Type B pancreatic cell (in vitro differentiated cells): ENCODE results near the gene PLBD2. TPM values are rescaled to one million over a fixed set of nuclear protein-coding genes. Genes with fewer than 3 reads are reported as not detected.

ENCODE experiments used
- DNase-seq: peaks from one replicate; pipeline ENCODE4 v3.0.0; 2021; ENCODE audit warnings: mixed read lengths; ENCODE audit not compliant: unreplicated experiment; ENCODE audit errors: extremely low spot score
- H3K27ac Mint-ChIP-seq: 2 replicates; pipeline ENCODE4 v1.8.0; 2021; ENCODE audit warnings: mild to moderate bottlenecking, mixed read lengths
- H3K27me3 Mint-ChIP-seq: 2 replicates; pipeline ENCODE4 v1.8.0; 2021; ENCODE audit warnings: mixed read lengths
- H3K36me3 Mint-ChIP-seq: 2 replicates; pipeline ENCODE4 v1.8.0; 2021; ENCODE audit warnings: mixed read lengths
- H3K4me1 Mint-ChIP-seq: one replicate; pipeline ENCODE4 v1.8.0; 2021; ENCODE audit warnings: mixed read lengths; ENCODE audit not compliant: unreplicated experiment
- H3K4me3 Mint-ChIP-seq: 2 replicates; pipeline ENCODE4 v1.8.0; 2021; ENCODE audit warnings: mild to moderate bottlenecking, mixed read lengths
- H3K9me3 Mint-ChIP-seq: 2 replicates; pipeline ENCODE4 v1.8.0; 2021; ENCODE audit warnings: mixed read lengths
- total RNA-seq: library from RNA; stranded (reverse); gene quantifications from 2 replicates; pipeline ENCODE4 v1.2.1, GENCODE V29; 2021; ENCODE audit warnings: low replicate concordance
- TF ChIP-seq, protein P1 (sequence below): fragments of 200-600 bp; sonication (generic); conservative IDR thresholded peaks from 2 replicates; pipeline ENCODE4 v1.5.0; 2021; ENCODE audit warnings: antibody characterized with exemption, mild to moderate bottlenecking

The PLBD2 gene
- total RNA-seq, 1 donor from 2014 or later = 39.0 TPM

DNA sequence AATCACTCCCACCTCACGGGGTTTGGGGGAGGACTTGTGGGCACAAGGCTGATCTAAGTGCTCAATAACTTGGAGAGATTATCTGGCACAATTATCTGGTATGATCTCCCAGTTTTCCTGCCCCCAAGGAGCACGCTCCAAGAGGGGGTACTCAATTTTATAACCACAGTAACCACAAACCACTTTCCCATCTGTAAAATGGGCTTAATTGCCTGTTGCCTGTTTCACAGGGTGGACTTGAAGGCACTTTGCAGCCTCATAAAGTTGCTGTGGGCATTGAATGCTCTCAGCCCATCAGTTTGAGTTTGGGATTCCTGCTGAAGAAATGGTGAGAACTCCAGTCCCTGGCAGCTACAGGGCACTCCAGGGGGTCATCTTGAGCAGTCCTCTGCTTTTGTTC is 27.9 kb upstream of the PLBD2 start:
- H3K27me3 Mint-ChIP-seq = peaks cover 7% of the 10 kb centered on the region
- no peak overlapping the region for H3K27ac Mint-ChIP-seq
- H3K4me1 Mint-ChIP-seq = peaks cover 5% of the 10 kb centered on the region

DNA sequence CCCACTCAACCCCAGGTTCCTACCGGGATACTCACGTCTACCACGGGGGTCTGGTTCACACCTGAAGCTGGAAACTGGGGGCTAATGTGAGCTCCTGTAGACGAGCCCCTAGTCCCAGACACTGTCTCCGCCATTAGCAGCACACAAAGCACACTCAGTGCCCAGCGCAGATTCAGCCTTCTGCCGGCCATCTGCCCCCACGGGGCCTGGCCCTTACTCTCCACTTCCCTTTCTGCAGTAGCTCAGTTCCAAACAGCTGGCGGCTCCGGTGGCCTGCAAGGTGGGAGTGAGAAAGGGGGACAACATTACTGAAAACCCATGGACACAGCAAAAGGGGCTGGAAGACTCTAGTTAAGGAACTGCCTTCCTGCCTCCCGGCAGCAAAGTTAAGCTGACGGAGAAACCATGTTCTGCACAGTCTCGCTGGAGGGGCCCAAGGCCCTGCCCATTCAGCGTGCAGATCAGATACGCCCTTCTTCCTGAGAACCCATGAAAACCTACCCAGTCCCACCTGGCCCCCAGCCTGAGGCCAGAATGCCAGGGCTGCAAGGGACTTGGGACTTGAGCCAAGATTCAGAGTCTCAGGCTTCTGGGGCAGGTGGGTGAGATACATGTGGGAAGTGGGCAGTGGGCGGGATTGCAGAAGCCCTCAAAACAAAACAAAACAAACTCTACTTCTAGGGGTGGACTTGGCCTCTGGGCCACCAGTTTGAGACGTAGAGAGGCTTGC is 25.5 kb upstream of the PLBD2 start:
- TF ChIP-seq, protein P1, sequence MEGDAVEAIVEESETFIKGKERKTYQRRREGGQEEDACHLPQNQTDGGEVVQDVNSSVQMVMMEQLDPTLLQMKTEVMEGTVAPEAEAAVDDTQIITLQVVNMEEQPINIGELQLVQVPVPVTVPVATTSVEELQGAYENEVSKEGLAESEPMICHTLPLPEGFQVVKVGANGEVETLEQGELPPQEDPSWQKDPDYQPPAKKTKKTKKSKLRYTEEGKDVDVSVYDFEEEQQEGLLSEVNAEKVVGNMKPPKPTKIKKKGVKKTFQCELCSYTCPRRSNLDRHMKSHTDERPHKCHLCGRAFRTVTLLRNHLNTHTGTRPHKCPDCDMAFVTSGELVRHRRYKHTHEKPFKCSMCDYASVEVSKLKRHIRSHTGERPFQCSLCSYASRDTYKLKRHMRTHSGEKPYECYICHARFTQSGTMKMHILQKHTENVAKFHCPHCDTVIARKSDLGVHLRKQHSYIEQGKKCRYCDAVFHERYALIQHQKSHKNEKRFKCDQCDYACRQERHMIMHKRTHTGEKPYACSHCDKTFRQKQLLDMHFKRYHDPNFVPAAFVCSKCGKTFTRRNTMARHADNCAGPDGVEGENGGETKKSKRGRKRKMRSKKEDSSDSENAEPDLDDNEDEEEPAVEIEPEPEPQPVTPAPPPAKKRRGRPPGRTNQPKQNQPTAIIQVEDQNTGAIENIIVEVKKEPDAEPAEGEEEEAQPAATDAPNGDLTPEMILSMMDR = no peak
- DNase-seq = no peak
- Mint-ChIP-seq H3K27ac (peak overlapping the region; percentile 34), H3K4me3 (peak overlapping the region; percentile 92), H3K27me3 (peaks cover 15% of the 10 kb centered on the region), H3K36me3 (peaks cover 18% of the 10 kb centered on the region), H3K9me3 (no peaks in the 10 kb centered on the region), H3K4me1 (peaks cover 5% of the 10 kb centered on the region)

More for the DNA sequence above, 27.9 kb upstream of the PLBD2 start:
- H3K9me3 Mint-ChIP-seq = no peaks in the 10 kb centered on the region
- peaks cover 18% of the 10 kb centered on the region for H3K36me3 Mint-ChIP-seq
- no peak overlapping the region for H3K4me3 Mint-ChIP-seq
- TF ChIP-seq, protein P1 = no peak
- no peak for DNase-seq

DNA sequence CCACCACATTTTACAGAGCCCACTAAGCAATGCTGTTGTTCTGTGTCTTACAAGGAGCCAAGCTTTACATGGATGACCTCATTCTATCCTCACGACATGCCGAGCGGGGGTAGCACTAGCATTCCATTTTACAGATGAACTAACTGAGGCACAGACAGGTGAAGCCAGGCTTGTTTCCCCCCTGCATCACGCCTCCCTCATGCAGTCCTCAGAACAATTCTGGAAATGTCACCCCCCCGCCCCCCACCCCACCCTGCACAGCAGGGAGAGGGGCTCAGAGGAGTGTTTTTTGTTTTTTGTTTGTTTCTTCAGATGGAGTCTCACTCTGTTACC is 25.0 kb upstream of the PLBD2 start:
- Mint-ChIP-seq H3K36me3 (peaks cover 18% of the 10 kb centered on the region), H3K4me1 (peaks cover 5% of the 10 kb centered on the region), H3K4me3 (peak overlapping the region; percentile 92), H3K27me3 (peaks cover 15% of the 10 kb centered on the region), H3K27ac (peak overlapping the region; percentile 90), H3K9me3 (no peaks in the 10 kb centered on the region)
- no peak for DNase-seq
- TF ChIP-seq, protein P1 = no peak

DNA sequence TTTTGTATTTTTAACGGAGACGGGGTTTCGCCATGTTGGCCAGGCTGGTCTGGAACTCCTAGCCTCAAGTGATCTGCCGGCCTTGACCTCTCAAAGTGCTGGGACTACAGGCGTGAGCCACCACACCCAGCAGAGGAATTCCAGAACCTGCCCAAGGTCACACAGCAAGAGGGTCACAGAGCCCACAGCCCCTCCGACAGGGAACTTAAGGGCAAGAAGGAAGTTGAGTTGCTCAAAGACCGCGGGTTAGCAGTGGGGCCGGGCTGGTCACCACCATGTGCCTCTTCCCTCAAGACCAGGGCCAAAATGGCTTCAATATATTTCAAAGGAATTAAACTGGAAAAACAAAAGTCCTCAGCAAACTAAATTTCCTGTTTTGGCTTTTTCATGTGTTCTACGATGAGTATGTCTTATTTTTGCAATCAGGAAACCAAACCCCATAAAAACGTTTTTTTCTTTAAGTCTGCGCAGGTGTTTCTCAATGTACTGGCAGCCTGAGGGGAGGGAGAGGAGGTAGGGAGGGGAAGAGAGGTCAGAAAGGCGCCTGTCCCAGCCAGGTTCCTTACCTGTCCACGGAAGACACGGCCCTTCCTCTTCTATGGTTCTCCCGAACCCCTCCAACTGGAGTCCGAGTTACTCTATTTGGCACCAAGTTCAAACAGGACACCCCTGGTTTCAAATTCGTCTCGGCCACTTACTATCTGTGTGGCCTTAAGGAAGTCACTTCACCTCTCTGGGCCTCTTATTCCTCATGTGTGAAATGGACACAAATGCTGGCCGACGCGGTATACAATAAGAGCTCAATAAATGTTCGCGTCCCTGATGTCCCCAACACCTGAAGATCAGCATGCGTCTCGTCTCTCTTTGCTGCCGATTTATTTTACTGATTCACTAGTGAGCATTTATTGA is 24.3 kb upstream of the PLBD2 start:
- TF ChIP-seq, protein P1 = no peak
- Mint-ChIP-seq H3K36me3 (peaks cover 18% of the 10 kb centered on the region), H3K9me3 (no peaks in the 10 kb centered on the region), H3K4me1 (peaks cover 5% of the 10 kb centered on the region), H3K4me3 (peak overlapping the region; percentile 92), H3K27me3 (peaks cover 15% of the 10 kb centered on the region), H3K27ac (peak overlapping the region; percentile 90)
- no peak for DNase-seq

DNA sequence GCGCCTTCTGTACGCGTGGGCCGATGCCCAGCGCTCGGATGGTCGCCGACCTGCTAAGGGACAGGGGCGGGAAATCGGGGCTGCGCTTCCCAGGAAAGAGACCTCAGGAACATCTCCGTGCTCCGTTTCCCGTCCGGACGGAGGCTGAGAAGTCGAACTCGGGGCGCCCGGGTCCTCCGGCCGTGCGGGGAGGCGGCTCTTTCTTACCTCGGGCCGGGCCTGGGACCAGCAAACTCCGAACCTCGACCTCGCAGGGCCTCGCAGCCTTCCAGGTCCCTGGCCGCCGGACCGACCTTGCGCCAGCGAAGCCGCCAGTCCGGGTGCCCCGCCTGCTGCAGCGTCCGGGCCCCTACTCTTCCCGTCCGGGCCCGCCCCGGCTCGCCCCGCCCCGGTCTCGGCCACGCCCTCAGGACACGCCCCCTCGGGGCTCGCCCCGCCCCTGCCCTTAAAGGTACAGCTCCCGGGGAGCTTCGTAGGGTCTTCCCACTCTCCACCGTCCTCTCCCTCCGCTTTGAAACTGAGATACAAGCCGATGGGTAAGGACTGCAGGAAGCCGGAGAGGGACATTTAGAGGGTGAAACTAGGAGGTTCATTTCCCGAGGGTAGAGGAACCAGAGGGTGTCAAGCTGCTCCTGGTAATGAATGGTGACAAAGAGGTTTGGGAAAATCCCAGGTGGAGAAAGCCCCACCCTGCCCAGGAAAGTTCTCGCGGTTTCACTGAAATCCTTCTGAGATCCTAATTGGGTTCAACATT is 23.4 kb upstream of the PLBD2 start, which contains the start of gene SLC8B1:
Gene SLC8B1, minus strand, starts transcription at position 324 of the 754 bp plus-strand sequence. CDS start 2,231 bp downstream, outside the sequence.
- Mint-ChIP-seq H3K9me3 (no peaks in the 10 kb centered on the region), H3K27me3 (peaks cover 15% of the 10 kb centered on the region), H3K36me3 (peaks cover 15% of the 10 kb centered on the region), H3K4me3 (peak within 1 kb of the TSS; percentile 92), H3K27ac (peak within 1 kb of the TSS; percentile 90), H3K4me1 (peaks cover 5% of the 10 kb centered on the region)
- TF ChIP-seq, protein P1 = no peak
- DNase-seq = peak; percentile 95
